A549 (cell line): ENCODE results near the gene NTM.

Source experiments
- BHLHE40 ChIP-seq: IDR thresholded peaks from 2 replicates; pipeline ENCODE4 v1.6.1; 2012; ENCODE audit warnings: low read depth, low read length, inconsistent platforms
- CEBPB ChIP-seq, 2 experiments: fragments of >200 bp in 1 of 2; sonication (Bioruptor Twin) in 1 of 2; formaldehyde crosslinking in 1 of 2; IDR thresholded peaks; 2 replicates each; pipeline ENCODE4 v1.6.1; 2012 to 2016
- EP300 ChIP-seq, 2 experiments: fragments of >200 bp; sonication (Bioruptor Twin); formaldehyde crosslinking; IDR thresholded peaks; 2 replicates in 1 of 2; 3 replicates in 1 of 2; pipeline ENCODE4 v1.6.1; 2016 to 2017
- JUN ChIP-seq, 2 experiments: fragments of >200 bp; sonication (Bioruptor Twin); formaldehyde crosslinking; IDR thresholded peaks; 2 replicates in 1 of 2; 3 replicates in 1 of 2; pipeline ENCODE4 v1.6.1; 2016 to 2017
- KDM5A ChIP-seq: fragments of 200-600 bp; sonication (generic); IDR thresholded peaks from 2 replicates; pipeline ENCODE4 v1.6.1; 2016; ENCODE audit warnings: antibody characterized with exemption, mild to moderate bottlenecking
- MAFK ChIP-seq: fragments of 450-650 bp; IDR thresholded peaks from 2 replicates; pipeline ENCODE4 v1.6.1; 2014; ENCODE audit not compliant: partially characterized antibody
- MAX ChIP-seq: IDR thresholded peaks from 2 replicates; pipeline ENCODE4 v1.6.1; 2012
- NR3C1 ChIP-seq: fragments of >200 bp; sonication (Bioruptor Twin); formaldehyde crosslinking; IDR thresholded peaks from 3 replicates; pipeline ENCODE4 v1.6.1; 2017
- POLR2A ChIP-seq: IDR thresholded peaks from 2 replicates; pipeline ENCODE4 v1.6.1; 2012; ENCODE audit warnings: mild to moderate bottlenecking, low read length
- POLR2AphosphoS2 ChIP-seq: conservative IDR thresholded peaks from 2 replicates; pipeline ENCODE4 v1.6.1; 2012; ENCODE audit warnings: low read length, improper control_type of control experiment, inconsistent platforms
- RAD21 ChIP-seq, 2 experiments: fragments of >200 bp in 1 of 2; sonication (Bioruptor Twin) in 1 of 2; formaldehyde crosslinking in 1 of 2; IDR thresholded peaks in 1 of 2; conservative IDR thresholded peaks in 1 of 2; 2 replicates in 1 of 2; 3 replicates in 1 of 2; pipeline ENCODE4 v1.6.1; 2012 to 2018; ENCODE audit warnings: inconsistent platforms in 1 of 2
- RCOR1 ChIP-seq: fragments of 150-350 bp; IDR thresholded peaks from 2 replicates; pipeline ENCODE4 v1.6.1; 2014; ENCODE audit warnings: antibody characterized with exemption, low read length, low read depth
- TF ChIP-seq, protein P1 (sequence below): fragments of >200 bp; sonication (Bioruptor Twin); formaldehyde crosslinking; IDR thresholded peaks from 3 replicates; pipeline ENCODE4 v1.5.1; 2016
- TF ChIP-seq, protein P2 (sequence below): fragments of 200-600 bp; sonication (generic); IDR thresholded peaks from 2 replicates; pipeline ENCODE4 v1.6.1; 2016; ENCODE audit warnings: antibody characterized with exemption, mild to moderate bottlenecking, moderate library complexity

- TF ChIP-seq, protein P1, sequence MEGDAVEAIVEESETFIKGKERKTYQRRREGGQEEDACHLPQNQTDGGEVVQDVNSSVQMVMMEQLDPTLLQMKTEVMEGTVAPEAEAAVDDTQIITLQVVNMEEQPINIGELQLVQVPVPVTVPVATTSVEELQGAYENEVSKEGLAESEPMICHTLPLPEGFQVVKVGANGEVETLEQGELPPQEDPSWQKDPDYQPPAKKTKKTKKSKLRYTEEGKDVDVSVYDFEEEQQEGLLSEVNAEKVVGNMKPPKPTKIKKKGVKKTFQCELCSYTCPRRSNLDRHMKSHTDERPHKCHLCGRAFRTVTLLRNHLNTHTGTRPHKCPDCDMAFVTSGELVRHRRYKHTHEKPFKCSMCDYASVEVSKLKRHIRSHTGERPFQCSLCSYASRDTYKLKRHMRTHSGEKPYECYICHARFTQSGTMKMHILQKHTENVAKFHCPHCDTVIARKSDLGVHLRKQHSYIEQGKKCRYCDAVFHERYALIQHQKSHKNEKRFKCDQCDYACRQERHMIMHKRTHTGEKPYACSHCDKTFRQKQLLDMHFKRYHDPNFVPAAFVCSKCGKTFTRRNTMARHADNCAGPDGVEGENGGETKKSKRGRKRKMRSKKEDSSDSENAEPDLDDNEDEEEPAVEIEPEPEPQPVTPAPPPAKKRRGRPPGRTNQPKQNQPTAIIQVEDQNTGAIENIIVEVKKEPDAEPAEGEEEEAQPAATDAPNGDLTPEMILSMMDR: no peak
- TF ChIP-seq BHLHE40 (no peak), RCOR1 (no peak), RAD21 (conservative IDR thresholded peaks at IDR 0.05 in 1 of 2, IDR thresholded peaks at IDR 0.05 in 1 of 2) (no peak), MAX (no peak), NR3C1 (no peak), POLR2A (no peak), MAFK (no peak), EP300 (IDR thresholded peaks at IDR 0.05) (no peak), JUN (IDR thresholded peaks at IDR 0.05) (no peak), CEBPB (IDR thresholded peaks at IDR 0.05) (no peak), KDM5A (no peak), POLR2AphosphoS2 (no peak)
- TF ChIP-seq, protein P2, sequence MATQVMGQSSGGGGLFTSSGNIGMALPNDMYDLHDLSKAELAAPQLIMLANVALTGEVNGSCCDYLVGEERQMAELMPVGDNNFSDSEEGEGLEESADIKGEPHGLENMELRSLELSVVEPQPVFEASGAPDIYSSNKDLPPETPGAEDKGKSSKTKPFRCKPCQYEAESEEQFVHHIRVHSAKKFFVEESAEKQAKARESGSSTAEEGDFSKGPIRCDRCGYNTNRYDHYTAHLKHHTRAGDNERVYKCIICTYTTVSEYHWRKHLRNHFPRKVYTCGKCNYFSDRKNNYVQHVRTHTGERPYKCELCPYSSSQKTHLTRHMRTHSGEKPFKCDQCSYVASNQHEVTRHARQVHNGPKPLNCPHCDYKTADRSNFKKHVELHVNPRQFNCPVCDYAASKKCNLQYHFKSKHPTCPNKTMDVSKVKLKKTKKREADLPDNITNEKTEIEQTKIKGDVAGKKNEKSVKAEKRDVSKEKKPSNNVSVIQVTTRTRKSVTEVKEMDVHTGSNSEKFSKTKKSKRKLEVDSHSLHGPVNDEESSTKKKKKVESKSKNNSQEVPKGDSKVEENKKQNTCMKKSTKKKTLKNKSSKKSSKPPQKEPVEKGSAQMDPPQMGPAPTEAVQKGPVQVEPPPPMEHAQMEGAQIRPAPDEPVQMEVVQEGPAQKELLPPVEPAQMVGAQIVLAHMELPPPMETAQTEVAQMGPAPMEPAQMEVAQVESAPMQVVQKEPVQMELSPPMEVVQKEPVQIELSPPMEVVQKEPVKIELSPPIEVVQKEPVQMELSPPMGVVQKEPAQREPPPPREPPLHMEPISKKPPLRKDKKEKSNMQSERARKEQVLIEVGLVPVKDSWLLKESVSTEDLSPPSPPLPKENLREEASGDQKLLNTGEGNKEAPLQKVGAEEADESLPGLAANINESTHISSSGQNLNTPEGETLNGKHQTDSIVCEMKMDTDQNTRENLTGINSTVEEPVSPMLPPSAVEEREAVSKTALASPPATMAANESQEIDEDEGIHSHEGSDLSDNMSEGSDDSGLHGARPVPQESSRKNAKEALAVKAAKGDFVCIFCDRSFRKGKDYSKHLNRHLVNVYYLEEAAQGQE: no peak
Measured at GRCh38 chr11:131838016-131838415, 467.6 kb downstream of the NTM start.
